Lower leg skin (tissue), 3 donors: ENCODE data around the gene CCL8.

Source experiments
- CTCF ChIP-seq, 3 donors: fragments of 450-650 bp; IDR thresholded peaks; one replicate each; pipeline ENCODE4 v1.5.1; 2016; ENCODE audit warnings: antibody characterized with exemption in 3 of 3, mild to moderate bottlenecking in 3 of 3, moderate library complexity in 2 of 3
- POLR2A ChIP-seq, 2 donors: fragments of 450-650 bp; IDR thresholded peaks; one replicate each; pipeline ENCODE4 v1.6.1; 2016 to 2017; ENCODE audit warnings: antibody characterized with exemption in 2 of 2, mild to moderate bottlenecking in 1 of 2, moderate library complexity in 1 of 2

DNA sequence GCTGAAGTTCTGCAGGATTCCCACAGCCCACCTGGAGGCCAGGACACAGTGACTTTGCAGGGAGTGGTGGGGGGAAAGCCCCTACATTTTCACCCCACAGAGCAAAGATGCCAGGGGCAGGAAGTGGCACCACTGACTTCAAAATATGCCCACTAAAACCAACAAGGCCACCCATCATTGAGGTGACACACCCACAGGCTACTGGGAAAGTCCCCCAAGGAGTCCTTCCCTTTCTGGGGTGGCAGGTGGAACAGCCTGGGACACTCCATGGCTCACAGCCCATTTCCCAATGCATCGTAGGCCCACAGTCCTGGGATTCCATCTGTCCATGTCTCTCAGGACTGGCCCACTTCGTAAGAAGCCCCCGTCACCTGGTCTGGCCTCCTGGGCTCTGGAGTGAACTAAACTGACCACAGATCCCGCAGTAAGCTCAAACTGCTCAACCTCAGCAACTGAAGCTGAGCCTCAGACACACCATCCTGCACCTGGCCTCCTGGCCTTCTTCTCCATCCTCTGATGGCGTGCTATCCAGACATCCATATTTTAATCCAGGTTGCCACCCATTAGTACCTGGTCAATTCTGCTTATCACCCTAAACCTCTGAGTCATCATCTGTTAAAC is 51.3 kb downstream of the CCL8 start:
- TF ChIP-seq CTCF (IDR thresholded peaks at IDR 0.05) (no peak), POLR2A (IDR thresholded peaks at IDR 0.05) (no peak)
